MV-4-11 (cell line): ENCODE data around the gene TICAM1.

ENCODE experiments used
- DNase-seq: peaks from one replicate; lab custom pipeline; 2025; lab: John Stamatoyannopoulos, UW

Gene TICAM1

GRCh38 chr19:4768934-4769777 is 62.4 kb downstream of the TICAM1 start:
- peak; percentile 82 for DNase-seq
